Dedifferentiated amniotic fluid mesenchymal stem cell (primary cell): ENCODE measurements around the gene ISY1.
A peak's percentile ranks its signal among the peaks of the same experiment; 100 is the strongest.
"Not testable (repeated sequence)": the region's sequence is repeated elsewhere in the genome, so short reads cannot be mapped to it uniquely, and the experiment has no call there.

Experiments
- DNase-seq: peaks from one replicate; pipeline ENCODE4 v3.0.0-alpha.2; 2016; ENCODE audit errors: extremely low spot score

ISY1 gene

GRCh38 chr3:129160891-129161859 is at the start of gene ISY1:
Gene ISY1 (minus strand): TSS chr3:129161063. CDS start chr3:129160975, 88 bp downstream.
- peak; percentile 94 for DNase-seq

- no peak for DNase-seq
These were observed 46.6 kb upstream of the ISY1 start for GRCh38 chr3:129207479-129207878.

- DNase-seq = no peak
These were observed 44.4 kb upstream of the ISY1 start for GRCh38 chr3:129205109-129205832.

GRCh38 chr3:129204473-129204872 is 43.6 kb upstream of the ISY1 start:
- DNase-seq = no peak

GRCh38 chr3:129199366-129199765 is 38.5 kb upstream of the ISY1 start:
- no peak for DNase-seq

- no peak for DNase-seq
These were observed 36.5 kb upstream of the ISY1 start for GRCh38 chr3:129197321-129197720.

- no peak for DNase-seq
These were observed 35.7 kb upstream of the ISY1 start for GRCh38 chr3:129196601-129197000.

- peak; percentile 94 for DNase-seq
These were observed 34.9 kb upstream of the ISY1 start for GRCh38 chr3:129195731-129196256.

GRCh38 chr3:129189793-129190192 is 28.9 kb upstream of the ISY1 start:
- not testable (repeated sequence) for DNase-seq

GRCh38 chr3:129187857-129188256 is 27.0 kb upstream of the ISY1 start:
- DNase-seq = no peak

- DNase-seq = no peak
These were observed 24.9 kb upstream of the ISY1 start for GRCh38 chr3:129185783-129186182.

- DNase-seq = not testable (repeated sequence)
These were observed 24.1 kb upstream of the ISY1 start for GRCh38 chr3:129184784-129185542.

GRCh38 chr3:129184396-129184657 is 23.5 kb upstream of the ISY1 start:
- DNase-seq = no peak

GRCh38 chr3:129183569-129184395 is 22.9 kb upstream of the ISY1 start, which contains the start of gene CNBP:
Gene CNBP (minus strand): TSS chr3:129183896. CDS start chr3:129171757, 12,139 bp downstream.
- peak; percentile 85 for DNase-seq

GRCh38 chr3:129182390-129183185 is 21.7 kb upstream of the ISY1 start:
- DNase-seq = peak; percentile 39

- no peak for DNase-seq
These were observed 21.0 kb upstream of the ISY1 start for GRCh38 chr3:129181819-129182218.

GRCh38 chr3:129180461-129180860 is 19.6 kb upstream of the ISY1 start:
- DNase-seq = no peak

- DNase-seq = no peak
These were observed 15.2 kb upstream of the ISY1 start for GRCh38 chr3:129176051-129176450.

GRCh38 chr3:129173725-129174124 is 12.9 kb upstream of the ISY1 start:
- DNase-seq = no peak

- DNase-seq = no peak
These were observed 12.3 kb upstream of the ISY1 start for GRCh38 chr3:129173206-129173605.
